SK-N-SH (cell line): Measurements from ENCODE around the gene SAPCD2. TPM values are rescaled to one million over a fixed set of nuclear protein-coding genes. Genes with fewer than 3 reads are reported as not detected.

Experiments
- CTCF ChIA-PET: fragments of 300-600, 350-600 bp; formaldehyde crosslinking; extraction: SDS; loops from one replicate; lab custom pipeline; 2021; lab: Yijun Ruan, JAX
- POLR2A ChIA-PET: fragments of 350-600 bp; sonication (Branson Sonifier 250); formaldehyde crosslinking; extraction: SDS; loops from one replicate; lab custom pipeline; 2020; ENCODE audit warnings: antibody characterized with exemption, inconsistent platforms; lab: Yijun Ruan, JAX
- DNase-seq: peaks from one replicate; pipeline ENCODE4 v3.0.0; 2012
- H2AFZ ChIP-seq: fragments of 200-600 bp; sonication (generic); 2 replicates; pipeline ENCODE4 v1.8.1; 2016; ENCODE audit warnings: antibody characterized with exemption, mild to moderate bottlenecking, low read depth
- H3F3A ChIP-seq: fragments of 200-600 bp; sonication (generic); replicated peaks from 2 replicates; pipeline ENCODE3; 2016; ENCODE audit warnings: antibody characterized with exemption, mild to moderate bottlenecking; ENCODE audit not compliant: insufficient read depth
- H3K27ac ChIP-seq, 2 experiments: fragments of 200-500 bp in 1 of 2; fragments of 200-600 bp in 1 of 2; sonication (Bioruptor generic) in 1 of 2; sonication (generic), shearing (Covaris generic) in 1 of 2; 2 replicates each; pipeline versions ENCODE4 v1.5.1 to v1.6.1; 2014 to 2016; ENCODE audit warnings: low read depth in 2 of 2, inconsistent platforms in 1 of 2, low read length in 1 of 2, mild to moderate bottlenecking in 1 of 2, mixed read lengths in 1 of 2
- H3K27me3 ChIP-seq: fragments of 200-600 bp; sonication (generic), shearing (Covaris generic); 2 replicates; pipeline ENCODE4 v1.6.1; 2016; ENCODE audit warnings: mixed run types; ENCODE audit not compliant: insufficient read depth
- H3K36me3 ChIP-seq, 2 experiments: fragments of 200-500 bp in 1 of 2; fragments of 200-600 bp in 1 of 2; sonication (Bioruptor generic) in 1 of 2; sonication (generic) in 1 of 2; replicated peaks in 1 of 2; 2 replicates each; pipeline versions ENCODE3 to v1.5.1; 2014 to 2016; ENCODE audit warnings: low read length in 1 of 2, mild to moderate bottlenecking in 1 of 2; ENCODE audit not compliant: insufficient read depth in 2 of 2, control insufficient read depth in 1 of 2
- H3K4me1 ChIP-seq, 2 experiments: fragments of 200-500 bp in 1 of 2; fragments of 200-600 bp in 1 of 2; sonication (Bioruptor generic) in 1 of 2; sonication (generic), shearing (Covaris generic) in 1 of 2; 2 replicates each; pipeline versions ENCODE4 v1.5.1 to v1.6.1; 2014 to 2016; ENCODE audit warnings: low read depth in 1 of 2, low read length in 1 of 2, mixed run types in 1 of 2; ENCODE audit not compliant: insufficient read depth in 2 of 2, control insufficient read depth in 1 of 2
- H3K4me2 ChIP-seq: fragments of 200-600 bp; sonication (generic), shearing (Covaris generic); 2 replicates; pipeline ENCODE4 v1.6.1; 2017; ENCODE audit warnings: mixed run types
- H3K4me3 ChIP-seq, 2 experiments: fragments of 200-500 bp in 1 of 2; fragments of 200-600 bp in 1 of 2; sonication (Bioruptor generic) in 1 of 2; sonication (generic), shearing (Covaris generic) in 1 of 2; 2 replicates each; pipeline versions ENCODE4 v1.5.1 to v1.8.1; 2014 to 2016; ENCODE audit warnings: low read depth in 2 of 2, inconsistent platforms in 1 of 2, low read length in 1 of 2, mild to moderate bottlenecking in 1 of 2, mixed read lengths in 1 of 2, moderate library complexity in 1 of 2
- H3K79me2 ChIP-seq: fragments of 200-600 bp; sonication (generic); 2 replicates; pipeline ENCODE4 v1.8.1; 2017; ENCODE audit warnings: mild to moderate bottlenecking; ENCODE audit not compliant: insufficient read depth
- H3K9ac ChIP-seq: fragments of 200-600 bp; sonication (generic); 2 replicates; pipeline ENCODE4 v1.6.1; 2017; ENCODE audit warnings: mixed run types
- H3K9me2 ChIP-seq: fragments of 200-600 bp; sonication (generic); 2 replicates; pipeline ENCODE4 v1.6.1; 2017; ENCODE audit warnings: mixed run types
- H3K9me3 ChIP-seq: fragments of 200-600 bp; sonication (generic); 2 replicates; pipeline ENCODE4 v1.6.1; 2017; ENCODE audit warnings: mixed run types, mild to moderate bottlenecking, moderate library complexity
- H4K20me1 ChIP-seq: fragments of 200-600 bp; sonication (generic); 2 replicates; pipeline ENCODE4 v1.6.1; 2017; ENCODE audit warnings: mild to moderate bottlenecking, mixed run types; ENCODE audit not compliant: insufficient read depth
- CHD2 ChIP-seq: fragments of 150-350 bp; IDR thresholded peaks from 2 replicates; pipeline ENCODE4 v1.6.1; 2018; ENCODE audit warnings: low read length; ENCODE audit not compliant: partially characterized antibody
- EP300 ChIP-seq, 2 experiments: IDR thresholded peaks; 2 replicates each; pipeline versions ENCODE4 v1.4.0 to v1.6.1; 2012; ENCODE audit warnings: borderline replicate concordance in 1 of 2, low read depth in 1 of 2, low read length in 1 of 2
- FOXJ3 ChIP-seq: sonication (generic); formaldehyde crosslinking; IDR thresholded peaks from 2 replicates; pipeline ENCODE4 v1.5.1; 2020; ENCODE audit warnings: mild to moderate bottlenecking, missing genetic modification reagents
- FOXM1 ChIP-seq: IDR thresholded peaks from 2 replicates; pipeline ENCODE4 v1.4.0; 2012; ENCODE audit warnings: low read depth, mild to moderate bottlenecking
- GATA2 ChIP-seq: sonication (generic); formaldehyde crosslinking; IDR thresholded peaks from 2 replicates; pipeline ENCODE4 v1.5.0; 2020; ENCODE audit warnings: mild to moderate bottlenecking, missing genetic modification reagents
- JUND ChIP-seq: IDR thresholded peaks from 2 replicates; pipeline ENCODE4 v1.4.0; 2012
- MXI1 ChIP-seq: IDR thresholded peaks from 2 replicates; pipeline ENCODE4 v1.6.1; 2012; ENCODE audit warnings: mild to moderate bottlenecking, low read depth, low read length, improper control_type of control experiment
- RCOR1 ChIP-seq: fragments of 150-350 bp; IDR thresholded peaks from 2 replicates; pipeline ENCODE4 v1.6.1; 2017; ENCODE audit warnings: antibody characterized with exemption, low read length
- RFX5 ChIP-seq: IDR thresholded peaks from 2 replicates; pipeline ENCODE4 v1.6.1; 2012; ENCODE audit warnings: mild to moderate bottlenecking, improper control_type of control experiment, low read length
- SIN3A ChIP-seq: IDR thresholded peaks from 2 replicates; pipeline ENCODE4 v1.6.1; 2012; ENCODE audit warnings: low read depth, mild to moderate bottlenecking, low read length, moderate library complexity, borderline replicate concordance
- TAF1 ChIP-seq: IDR thresholded peaks from 2 replicates; pipeline ENCODE4 v1.6.1; 2012; ENCODE audit warnings: low read depth, mild to moderate bottlenecking, low read length, moderate library complexity, borderline replicate concordance
- TCF12 ChIP-seq: IDR thresholded peaks from 2 replicates; pipeline ENCODE4 v1.4.0; 2012
- TEAD4 ChIP-seq: IDR thresholded peaks from 2 replicates; pipeline ENCODE4 v1.4.0; 2012; ENCODE audit warnings: mild to moderate bottlenecking, borderline replicate concordance; ENCODE audit not compliant: insufficient read depth
- WGBS: methylation state at CpG from one replicate; pipeline ENCODE4 v1.1.6; 2017; ENCODE audit warnings: low lambda C conversion rate; 5-methylcytosine and 5-hydroxymethylcytosine counted together
- polyA plus RNA-seq, 3 experiments: library from polyadenylated mRNA; depleted of rRNA; stranded (reverse); fragments of >200 nt; gene quantifications; 2 replicates each; pipeline ENCODE4 v1.2.3, GENCODE V29; 2012
- TF ChIP-seq, protein P1 (sequence below): fragments of 150-350 bp; IDR thresholded peaks from 2 replicates; pipeline ENCODE4 v1.6.1; 2017; ENCODE audit warnings: antibody characterized with exemption, low read length, low read depth, borderline replicate concordance
- TF ChIP-seq, protein P2 (sequence below): IDR thresholded peaks from 2 replicates; pipeline ENCODE4 v1.4.0; 2012; ENCODE audit warnings: low read depth, borderline replicate concordance
- TF ChIP-seq, protein P3 (sequence below): IDR thresholded peaks from 2 replicates; pipeline ENCODE4 v1.4.0; 2012; ENCODE audit warnings: low read depth
- TF ChIP-seq, protein P4 (sequence below): IDR thresholded peaks from 2 replicates; pipeline ENCODE4; 2012

The SAPCD2 gene
- polyA plus RNA-seq, 1 of the 3 experiments (the other 2 are of a cell fraction), result 6.0 TPM

DNA sequence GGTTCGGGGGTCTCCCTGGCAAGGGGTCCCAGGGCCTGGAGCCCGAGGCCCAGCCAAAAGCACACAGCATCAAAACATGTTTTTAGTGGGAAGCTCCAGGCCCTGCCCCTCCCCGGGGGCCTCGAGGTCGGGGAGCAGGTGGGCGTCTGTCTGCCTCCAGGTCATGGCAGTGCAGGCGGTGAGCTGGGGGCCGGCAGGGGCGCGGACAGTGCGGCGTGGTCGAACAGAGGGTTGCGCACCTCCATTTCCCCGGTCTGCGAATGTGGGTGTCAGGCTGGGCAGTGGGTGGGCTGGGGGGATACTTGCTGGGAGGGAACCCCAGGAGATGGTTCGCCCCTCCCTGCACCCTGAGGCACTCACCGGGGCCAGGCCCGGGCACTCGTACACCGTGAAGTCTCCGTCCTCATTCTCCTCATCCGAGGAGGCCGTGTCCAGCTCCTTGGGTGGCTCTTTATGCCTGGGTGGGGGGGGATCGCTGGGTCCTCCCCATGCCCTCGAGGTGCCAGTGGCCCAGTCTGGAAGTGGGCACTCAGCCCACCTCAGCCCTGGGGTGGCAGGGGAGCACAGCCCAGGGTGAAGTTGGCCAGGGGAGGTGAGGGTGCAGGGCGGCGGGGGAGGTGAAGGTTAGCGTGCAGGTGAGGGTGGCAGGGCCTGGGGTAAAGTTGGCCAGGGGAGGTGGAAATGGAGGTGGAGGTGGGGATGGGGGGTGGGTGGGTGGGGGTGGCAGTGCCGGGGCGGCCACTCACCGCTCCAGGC lies 30.6 kb downstream of the SAPCD2 start:
- ChIA-PET CTCF (interaction anchor here (0.8 to 15.1 kb wide), 6 partner anchors 9 to 197 kb away, joined by 3 to 350 read pairs (median 10); partner anchors contain the start of genes AJM1, C8G, FBXW5 and LCN12), POLR2A (interaction anchor here (0.5 to 0.6 kb wide), 2 partner anchors 148 to 165 kb away, joined by 3 to 4 read pairs; no protein-coding TSS in a partner anchor)
- peaks cover 3% of the 10 kb centered on the region for H3F3A ChIP-seq
- H3K9ac ChIP-seq, result no peak overlapping the region
- 92% methylated on average over 12 of the region's 32 CpGs for WGBS
- H3K4me2 ChIP-seq, result no peak overlapping the region
- H3K9me2 ChIP-seq, result no peaks in the 10 kb centered on the region
- no peak overlapping the region for H2AFZ ChIP-seq
- H3K27me3 ChIP-seq, result no peaks in the 10 kb centered on the region
- H3K36me3 ChIP-seq, result peaks cover 0 to 19% of the 10 kb centered on the region in 2 experiments
- H3K79me2 ChIP-seq, result no peaks in the 10 kb centered on the region
- H3K27ac ChIP-seq, result no peak overlapping the region
- no peak for DNase-seq
- H3K4me1 ChIP-seq, result peaks cover 8 to 23% of the 10 kb centered on the region in 2 experiments; a peak in 2 of 4 replicates
- no peak overlapping the region for H3K4me3 ChIP-seq
- no peaks in the 10 kb centered on the region for H3K9me3 ChIP-seq
- H4K20me1 ChIP-seq, result peaks cover 17% of the 10 kb centered on the region
- TF ChIP-seq FOXM1, result no peak
- no peak for TF ChIP-seq EP300 (IDR thresholded peaks at IDR 0.05; ENCODE audit: borderline replicate concordance in 1 of 2, low read depth in 1 of 2, low read length in 1 of 2)
- TF ChIP-seq TAF1, result no peak
- TF ChIP-seq TCF12, result no peak
- no peak for TF ChIP-seq MXI1
- no peak for TF ChIP-seq JUND
- TF ChIP-seq SIN3A, result no peak
- TF ChIP-seq FOXJ3 (CRISPR knock-in tag), result no peak
- TF ChIP-seq, protein P1, sequence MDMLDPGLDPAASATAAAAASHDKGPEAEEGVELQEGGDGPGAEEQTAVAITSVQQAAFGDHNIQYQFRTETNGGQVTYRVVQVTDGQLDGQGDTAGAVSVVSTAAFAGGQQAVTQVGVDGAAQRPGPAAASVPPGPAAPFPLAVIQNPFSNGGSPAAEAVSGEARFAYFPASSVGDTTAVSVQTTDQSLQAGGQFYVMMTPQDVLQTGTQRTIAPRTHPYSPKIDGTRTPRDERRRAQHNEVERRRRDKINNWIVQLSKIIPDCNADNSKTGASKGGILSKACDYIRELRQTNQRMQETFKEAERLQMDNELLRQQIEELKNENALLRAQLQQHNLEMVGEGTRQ, result no peak
- TF ChIP-seq, protein P2, sequence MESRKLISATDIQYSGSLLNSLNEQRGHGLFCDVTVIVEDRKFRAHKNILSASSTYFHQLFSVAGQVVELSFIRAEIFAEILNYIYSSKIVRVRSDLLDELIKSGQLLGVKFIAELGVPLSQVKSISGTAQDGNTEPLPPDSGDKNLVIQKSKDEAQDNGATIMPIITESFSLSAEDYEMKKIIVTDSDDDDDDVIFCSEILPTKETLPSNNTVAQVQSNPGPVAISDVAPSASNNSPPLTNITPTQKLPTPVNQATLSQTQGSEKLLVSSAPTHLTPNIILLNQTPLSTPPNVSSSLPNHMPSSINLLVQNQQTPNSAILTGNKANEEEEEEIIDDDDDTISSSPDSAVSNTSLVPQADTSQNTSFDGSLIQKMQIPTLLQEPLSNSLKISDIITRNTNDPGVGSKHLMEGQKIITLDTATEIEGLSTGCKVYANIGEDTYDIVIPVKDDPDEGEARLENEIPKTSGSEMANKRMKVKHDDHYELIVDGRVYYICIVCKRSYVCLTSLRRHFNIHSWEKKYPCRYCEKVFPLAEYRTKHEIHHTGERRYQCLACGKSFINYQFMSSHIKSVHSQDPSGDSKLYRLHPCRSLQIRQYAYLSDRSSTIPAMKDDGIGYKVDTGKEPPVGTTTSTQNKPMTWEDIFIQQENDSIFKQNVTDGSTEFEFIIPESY, result no peak
- no peak for TF ChIP-seq RCOR1
- TF ChIP-seq, protein P3, sequence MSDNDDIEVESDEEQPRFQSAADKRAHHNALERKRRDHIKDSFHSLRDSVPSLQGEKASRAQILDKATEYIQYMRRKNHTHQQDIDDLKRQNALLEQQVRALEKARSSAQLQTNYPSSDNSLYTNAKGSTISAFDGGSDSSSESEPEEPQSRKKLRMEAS, result no peak
- TF ChIP-seq, protein P4, sequence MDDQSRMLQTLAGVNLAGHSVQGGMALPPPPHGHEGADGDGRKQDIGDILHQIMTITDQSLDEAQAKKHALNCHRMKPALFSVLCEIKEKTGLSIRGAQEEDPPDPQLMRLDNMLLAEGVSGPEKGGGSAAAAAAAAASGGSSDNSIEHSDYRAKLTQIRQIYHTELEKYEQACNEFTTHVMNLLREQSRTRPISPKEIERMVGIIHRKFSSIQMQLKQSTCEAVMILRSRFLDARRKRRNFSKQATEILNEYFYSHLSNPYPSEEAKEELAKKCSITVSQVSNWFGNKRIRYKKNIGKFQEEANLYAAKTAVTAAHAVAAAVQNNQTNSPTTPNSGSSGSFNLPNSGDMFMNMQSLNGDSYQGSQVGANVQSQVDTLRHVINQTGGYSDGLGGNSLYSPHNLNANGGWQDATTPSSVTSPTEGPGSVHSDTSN, result no peak
- TF ChIP-seq CHD2, result no peak
- no peak for TF ChIP-seq RFX5
- TF ChIP-seq GATA2 (CRISPR knock-in tag), result no peak
- TF ChIP-seq TEAD4, result no peak
